Stimulated activated CD8-positive, alpha-beta memory T cell treated with anti-CD3 and anti-CD28 coated beads, Interleukin-15, amount 100 ng/mL, for 48 hours (primary cell): Measurements from ENCODE around the gene SNTN.
"Not testable (repeated sequence)": the region's sequence is repeated elsewhere in the genome, so short reads cannot be mapped to it uniquely, and the experiment has no call there.

Experiments
- DNase-seq, 2 donors: peaks; one replicate each; pipeline ENCODE4 v3.0.0-alpha.2; 2020; ENCODE audit warnings: low read depth in 2 of 2

The SNTN gene

DNA sequence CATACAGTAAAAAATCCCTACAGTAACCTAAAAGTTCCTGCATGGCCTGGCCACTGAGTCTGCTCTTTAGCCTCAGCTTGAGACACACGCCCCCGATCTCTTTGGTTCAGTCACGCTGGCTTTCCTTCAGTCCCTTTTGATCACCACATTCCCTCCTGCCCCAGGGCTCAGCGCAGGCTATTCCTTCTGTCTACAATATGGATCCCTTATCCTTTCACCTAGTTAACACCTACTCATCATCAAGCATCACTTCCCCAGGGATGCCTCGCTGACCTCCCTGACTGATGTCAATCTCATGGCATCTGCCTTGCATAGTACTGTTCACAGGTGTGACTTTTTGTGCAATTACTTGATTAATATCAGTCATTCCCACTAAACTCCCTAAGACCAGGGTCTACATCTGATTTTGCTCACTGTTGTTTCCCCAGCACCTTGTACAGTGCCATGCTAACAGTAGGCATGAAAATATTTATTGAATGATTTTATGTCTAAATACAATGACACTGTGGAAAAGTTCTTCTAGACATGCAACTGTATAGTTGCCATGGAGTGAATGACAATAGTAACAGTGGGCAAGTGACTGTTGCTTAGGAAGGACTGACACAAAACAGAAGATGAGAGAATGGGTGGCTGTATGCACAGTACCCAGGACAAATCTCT, at the start of gene SNTN:
Gene SNTN, plus strand, starts transcription at position 610 of the 660 bp plus-strand sequence. Its CDS starts 13 bp downstream, at position 623.
- DNase-seq: no peak

DNA sequence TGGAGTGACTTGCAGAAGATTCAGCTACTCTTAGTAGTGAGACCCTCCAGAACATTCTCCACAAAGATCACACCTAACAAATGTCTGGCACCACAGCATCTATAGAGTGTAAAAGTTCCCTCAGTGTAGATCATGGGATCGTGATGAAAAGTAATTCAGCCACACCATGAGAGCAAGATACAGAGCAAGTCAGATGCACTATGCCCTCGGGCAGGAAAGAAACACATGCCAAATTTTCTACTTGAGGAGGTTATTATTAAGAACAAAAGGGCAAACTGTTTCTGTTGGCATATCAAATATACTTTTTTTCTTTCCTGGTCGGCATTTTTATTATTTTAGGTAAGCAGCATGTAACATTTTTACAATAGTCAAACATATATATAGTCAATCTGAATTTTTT, 44.8 kb upstream of the SNTN start:
- DNase-seq: no peak

DNA sequence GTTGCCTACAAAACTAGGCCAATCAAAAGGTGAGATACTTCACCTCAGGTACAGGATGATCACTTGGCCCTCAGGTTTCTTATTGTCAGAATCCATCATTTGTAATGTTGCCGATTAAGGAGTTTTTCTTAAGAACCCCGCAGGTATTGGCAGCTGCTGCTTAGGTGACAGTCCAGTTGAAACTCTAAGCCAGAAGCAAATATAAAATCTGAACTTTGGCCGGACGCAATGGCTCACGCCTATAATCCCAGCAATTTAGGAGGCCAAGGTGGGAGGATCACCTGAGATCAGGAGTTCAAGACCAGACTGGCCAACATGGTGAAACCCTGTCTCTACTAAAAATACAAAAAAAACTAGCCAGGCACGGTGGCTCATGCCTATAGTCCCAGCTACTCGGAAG, 43.1 kb upstream of the SNTN start:
- no peak for DNase-seq

DNA sequence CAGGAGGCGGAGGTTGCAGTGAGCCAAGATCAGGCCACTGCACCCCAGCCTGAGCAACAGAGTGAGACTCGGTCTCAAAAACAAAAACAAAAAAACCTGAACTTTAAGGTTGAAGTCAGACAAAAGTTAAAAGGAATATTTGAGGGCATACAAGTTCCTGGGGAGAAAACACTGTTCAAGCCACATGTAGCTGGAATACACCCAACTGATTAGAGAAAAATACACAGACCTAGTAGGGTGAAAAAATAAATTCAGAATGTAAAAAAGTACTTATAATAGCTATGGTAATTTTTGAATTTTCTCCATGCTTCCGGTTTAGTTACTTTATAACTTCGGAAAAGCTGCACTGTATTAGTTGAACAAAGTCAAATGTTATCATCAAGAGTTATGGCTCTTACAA, 42.6 kb upstream of the SNTN start:
- no peak for DNase-seq

DNA sequence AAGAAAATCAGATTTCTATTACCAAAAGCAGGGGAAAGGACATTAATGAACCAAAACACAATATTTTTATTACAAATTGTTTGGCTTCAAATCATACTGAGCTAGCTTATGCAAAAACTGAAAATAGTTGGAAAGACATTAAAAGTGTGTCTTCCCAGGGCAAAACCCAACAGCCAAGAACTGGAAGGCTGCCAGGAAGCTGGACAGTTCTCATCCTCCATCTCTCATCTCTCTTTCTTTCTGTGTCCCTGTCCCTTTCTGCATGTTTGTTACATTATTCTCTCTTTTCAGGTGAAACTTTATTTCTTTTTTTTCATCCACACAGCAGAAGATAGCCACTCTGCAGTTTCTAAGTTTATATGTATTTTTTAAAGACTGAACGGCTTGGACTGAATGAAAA, 41.1 kb upstream of the SNTN start:
- DNase-seq: no peak

DNA sequence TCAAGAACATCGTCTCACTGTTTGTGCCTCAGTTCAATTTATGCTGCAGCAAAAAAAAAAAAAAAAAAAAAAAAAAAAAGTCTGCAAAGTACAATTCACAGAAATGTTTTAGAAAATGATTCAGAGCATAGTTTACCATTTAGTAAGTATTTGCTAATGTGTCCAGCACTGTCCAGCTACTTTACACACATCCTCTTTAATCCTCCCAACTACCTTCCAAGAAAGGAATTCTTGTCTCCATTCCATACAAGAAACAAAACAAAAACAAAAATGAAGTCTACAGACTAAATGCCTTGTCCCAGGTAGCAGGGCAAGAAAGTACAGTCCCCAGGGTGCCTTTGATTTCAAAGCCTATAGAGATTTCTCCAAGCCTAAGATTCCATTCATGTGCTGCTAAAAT, 38.9 kb upstream of the SNTN start:
- no peak for DNase-seq

DNA sequence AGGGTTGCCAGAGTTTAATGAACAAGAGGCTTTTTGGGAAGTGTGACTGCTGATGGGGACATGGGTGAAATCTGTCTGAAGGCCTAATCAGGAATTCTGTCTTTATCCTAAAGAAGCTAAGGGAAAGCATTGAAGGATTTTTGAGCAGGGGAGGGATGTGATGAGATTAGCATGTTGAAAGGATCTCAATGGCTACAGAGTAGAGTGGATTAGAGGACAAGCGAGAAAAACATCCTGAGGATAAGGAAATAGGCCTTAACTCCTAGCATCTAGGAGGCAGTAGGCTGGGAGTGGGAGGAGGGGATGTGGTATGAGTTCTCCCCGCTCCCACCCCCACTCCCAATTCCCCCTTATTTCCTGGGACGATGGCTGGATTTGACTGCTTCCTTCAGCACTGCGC, 35.1 kb upstream of the SNTN start:
- DNase-seq: no peak

DNA sequence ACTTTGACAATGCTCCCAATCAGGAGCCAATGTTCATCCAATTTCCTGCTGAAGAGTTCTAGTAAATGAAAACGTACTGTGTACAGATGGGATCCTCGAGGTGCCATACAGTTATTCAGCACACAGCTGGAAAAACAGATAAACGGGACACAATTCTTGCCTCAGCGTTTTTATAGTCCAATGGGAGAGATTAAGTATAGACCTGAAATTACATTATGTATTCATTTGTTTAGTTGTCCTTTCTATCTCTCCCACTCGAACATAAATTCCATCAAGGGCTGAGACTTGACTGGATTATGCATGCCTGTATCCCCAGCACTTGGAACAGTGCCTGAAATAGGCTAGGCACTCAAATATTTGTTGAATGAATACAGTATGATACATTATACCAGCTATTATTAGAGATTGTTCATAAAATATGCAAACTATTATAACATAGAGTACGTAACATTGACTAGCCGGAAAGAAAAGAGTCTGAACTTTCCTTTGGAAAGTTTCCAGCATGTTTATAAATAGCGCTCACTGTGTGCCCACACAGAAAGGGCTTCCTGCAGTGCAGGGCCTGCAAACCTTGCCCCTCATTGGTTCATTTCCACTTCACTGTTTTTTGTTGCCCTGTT, 27.4 kb upstream of the SNTN start:
- DNase-seq: no peak

DNA sequence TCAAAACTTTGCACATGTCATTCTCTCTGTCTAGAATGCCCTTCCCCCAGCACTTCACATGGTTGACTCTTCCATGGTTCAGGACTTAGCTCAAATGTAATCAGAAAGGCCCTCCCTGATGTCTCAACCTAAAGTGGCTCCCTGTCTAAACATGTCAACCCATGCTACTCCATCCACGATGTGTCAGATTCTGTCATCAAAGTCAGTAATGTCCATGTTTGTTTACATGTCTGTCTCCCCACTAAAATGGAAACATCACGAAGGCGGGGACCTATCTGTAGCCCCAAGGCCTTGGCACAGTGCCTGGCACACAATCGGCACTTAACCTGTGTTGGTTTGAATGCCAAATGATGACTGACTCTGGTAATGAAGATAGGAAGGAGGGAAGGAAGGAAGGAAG, 20.8 kb upstream of the SNTN start:
- DNase-seq: no peak

DNA sequence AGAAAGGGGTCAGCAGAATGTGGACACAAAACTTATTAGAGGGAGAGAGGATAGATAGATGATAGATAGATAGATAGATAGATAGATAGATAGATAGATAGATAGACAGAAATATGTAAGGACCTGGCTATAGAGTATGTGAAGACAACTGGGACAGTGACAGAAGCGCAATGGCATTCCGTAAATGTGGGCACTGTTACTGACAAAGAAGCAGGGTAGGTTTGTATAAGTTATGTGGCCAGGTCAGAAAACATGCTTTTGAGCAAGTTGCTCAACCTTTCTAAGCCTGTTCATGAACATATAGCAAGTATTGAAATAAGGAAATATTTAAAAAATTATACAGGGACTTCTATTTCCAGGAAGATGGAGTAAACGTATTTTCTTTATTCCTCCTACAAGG, 17.3 kb upstream of the SNTN start:
- no peak for DNase-seq

DNA sequence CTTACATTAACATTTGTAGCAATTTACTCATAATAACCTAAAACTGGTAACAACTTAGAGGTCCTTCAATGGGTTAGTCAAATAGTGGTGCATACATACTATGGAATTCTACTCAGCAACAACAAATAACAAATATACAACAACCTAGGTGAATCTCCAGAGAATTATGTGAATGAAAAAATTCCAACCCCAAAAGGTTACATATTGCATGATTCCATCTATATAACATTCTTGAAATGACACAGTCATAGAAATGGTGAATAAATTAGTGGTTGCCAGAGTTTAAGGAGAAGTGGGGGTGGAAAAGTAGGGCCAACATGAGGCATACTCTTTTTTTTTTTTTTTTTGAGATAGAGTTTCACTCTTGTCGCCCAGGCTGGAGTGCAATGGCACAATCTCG, 12.7 kb upstream of the SNTN start:
- no peak for DNase-seq

DNA sequence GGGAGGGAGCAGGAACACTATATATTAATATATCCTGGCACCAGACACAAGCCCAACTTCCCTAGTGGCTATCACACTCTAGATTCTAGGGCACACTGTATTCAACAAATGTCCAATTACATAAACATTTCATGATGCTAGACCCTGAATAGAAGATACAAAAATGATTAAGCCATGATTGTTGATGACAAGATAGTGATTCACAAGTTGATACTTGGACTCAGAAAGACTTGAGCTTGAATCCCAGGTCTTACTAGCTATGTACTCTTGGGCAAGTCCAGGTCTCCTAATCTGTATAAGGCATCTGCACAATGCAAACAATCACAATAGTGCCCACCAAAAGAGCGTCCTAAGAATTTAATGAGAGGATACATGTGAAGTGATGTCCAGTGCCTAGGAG, 10.0 kb upstream of the SNTN start:
- no peak for DNase-seq

DNA sequence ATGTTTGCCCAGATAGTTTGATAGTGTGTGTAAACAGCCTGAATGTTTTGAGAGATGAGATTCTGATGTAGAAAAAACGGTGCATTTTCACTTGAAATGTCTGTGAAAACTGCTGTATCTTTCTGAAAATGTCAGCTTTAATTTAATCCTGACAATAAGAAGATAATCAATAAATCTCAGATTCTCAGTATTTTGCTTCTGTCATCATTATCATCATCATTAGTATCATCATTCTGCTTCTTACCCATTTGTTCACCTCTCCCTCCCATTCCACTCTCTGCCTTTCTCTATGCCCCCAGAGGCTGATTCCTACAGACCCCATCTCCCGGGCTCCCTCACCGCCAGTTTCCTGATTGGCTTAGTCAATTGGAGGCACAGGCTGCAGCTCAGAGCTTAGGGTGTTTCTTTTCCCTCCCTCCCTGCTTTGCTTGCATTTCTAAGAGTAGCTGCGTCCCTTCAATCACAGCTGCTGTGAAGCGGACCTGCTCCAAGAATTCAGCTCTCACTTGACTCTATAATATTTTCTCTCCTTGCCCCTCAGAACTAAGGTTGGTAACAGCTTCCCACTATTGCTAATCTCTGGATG, 8.2 kb upstream of the SNTN start:
- DNase-seq: no peak

DNA sequence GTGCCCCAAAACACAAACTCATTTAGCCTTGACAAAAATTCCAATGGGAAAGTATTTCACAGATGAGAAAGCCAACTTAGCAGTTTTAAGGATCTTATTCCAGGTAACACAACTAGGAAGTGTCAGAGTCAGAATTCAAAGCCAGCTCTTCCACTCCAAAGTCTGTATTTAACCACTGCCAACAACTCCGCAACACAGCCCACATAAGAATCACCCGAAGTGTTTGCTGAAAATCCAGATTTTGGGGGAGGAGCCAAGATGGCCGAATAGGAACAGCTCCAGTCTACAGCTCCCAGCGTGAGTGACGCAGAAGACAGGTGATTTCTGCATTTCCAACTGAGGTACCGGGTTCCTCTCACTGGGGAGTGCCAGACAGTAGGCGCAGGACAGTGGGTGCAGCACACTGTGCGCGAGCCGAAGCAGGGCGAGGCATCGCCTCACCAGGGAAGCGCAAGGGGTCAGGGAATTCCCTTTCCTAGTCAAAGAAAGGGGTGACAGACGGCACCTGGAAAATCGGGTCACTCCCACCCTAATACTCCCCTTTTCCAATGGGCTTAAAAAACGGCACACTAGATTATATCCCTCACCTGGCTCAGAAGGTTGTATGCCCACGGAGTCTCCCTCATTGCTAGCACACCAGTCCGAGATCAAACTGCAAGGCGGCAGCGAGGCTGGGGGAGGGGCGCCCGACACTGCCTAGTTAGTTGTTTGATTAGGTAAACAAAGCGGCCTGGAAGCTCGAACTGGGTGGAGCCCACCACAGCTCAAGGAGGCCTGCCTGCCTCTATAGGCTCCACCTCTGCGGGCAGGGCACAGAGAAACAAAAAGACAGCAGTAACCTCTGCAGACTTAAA, 7.3 kb upstream of the SNTN start:
- not testable (repeated sequence) for DNase-seq

DNA sequence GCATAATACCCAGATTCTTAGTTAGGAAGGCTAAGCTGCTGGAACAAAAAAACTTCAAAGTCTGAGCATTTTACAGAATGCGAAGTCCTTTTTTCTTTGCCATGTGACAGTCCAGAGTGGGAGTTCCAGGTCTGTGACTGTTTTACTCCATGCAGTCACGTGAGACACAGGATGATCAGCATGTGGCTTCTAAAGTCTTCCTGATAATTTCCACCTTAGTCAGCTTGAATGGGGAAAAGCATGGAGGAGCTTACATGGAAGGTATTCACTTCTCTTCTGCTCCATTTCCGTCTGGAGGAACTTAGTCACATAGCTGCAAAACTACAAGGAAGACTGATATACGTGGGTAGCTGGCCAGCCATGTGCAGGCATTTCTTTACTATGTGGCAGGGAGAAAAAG, 1.7 kb downstream of the SNTN start:
- DNase-seq: no peak

DNA sequence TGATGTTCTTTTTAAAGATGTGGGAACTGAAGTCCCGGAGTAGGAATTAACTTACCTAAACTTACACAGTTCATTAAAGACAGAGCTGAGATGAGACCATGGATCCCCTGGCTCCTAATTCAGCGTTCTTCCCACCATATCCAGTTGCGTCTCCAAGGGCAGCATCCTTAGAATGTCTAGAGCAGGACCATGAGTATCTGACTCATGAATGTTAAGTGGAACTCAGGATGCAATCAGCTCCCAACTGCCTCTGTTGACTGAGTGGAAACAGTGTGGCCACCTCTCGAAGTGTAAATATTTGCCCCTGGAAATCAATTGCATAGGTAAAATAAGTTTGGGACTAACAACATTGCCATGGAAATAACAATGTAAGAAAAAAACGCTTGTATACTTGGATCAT, 2.5 kb downstream of the SNTN start:
- DNase-seq: no peak

DNA sequence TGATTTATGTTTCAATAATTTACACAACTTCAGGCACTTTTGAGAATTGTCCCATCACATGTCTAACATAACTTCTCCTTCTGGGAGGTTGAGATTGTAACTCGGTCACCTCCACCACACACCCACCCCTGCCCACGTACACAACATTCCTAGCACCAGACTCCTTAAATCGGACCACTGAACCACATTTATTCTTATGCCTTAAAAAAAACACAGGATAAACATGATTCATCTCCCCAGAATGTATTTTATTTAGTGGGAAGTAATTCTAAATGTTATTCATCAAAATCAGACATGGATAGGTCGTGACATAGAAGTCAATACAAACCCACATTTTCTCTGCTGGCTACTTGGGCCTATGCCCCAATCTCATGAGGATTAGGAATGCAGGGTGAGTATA, 3.0 kb downstream of the SNTN start:
- DNase-seq: no peak

DNA sequence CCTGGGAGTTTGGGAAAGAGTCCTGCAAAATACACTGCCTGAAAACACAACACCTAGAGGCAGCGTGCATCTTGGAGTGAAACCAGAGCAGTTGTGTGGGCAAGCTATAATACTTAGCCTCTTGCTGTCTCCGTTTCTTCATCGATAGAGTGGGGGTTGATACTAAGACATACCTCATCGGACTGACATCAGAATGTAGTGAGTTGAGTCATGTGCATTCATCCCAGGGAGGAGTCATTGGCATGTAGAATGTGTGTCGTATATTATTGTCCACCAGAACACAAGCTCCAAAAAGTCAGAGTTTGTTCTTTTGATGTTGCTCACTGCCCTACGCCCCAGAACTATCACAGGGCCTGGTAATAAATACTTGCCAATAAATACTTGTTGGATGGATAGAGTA, 4.3 kb downstream of the SNTN start:
- no peak for DNase-seq

DNA sequence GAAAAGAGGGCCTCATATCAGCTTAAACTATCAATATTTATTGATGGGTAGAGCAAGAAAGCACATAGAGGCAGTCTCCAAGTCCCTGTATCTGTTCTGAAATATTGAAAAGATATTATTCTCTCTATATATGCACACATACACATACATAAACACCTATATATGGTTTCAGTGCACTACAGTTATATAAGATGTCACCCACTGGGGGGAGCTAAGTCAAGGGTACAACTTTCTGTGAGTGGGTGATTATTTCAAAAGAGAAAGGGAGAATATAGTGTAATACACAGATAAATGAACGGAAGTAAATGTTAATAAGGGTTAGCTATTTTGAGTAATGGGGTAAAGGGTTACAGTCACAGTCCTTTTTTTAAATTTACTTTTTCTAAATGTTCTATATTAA, 8.8 kb downstream of the SNTN start:
- DNase-seq: no peak

DNA sequence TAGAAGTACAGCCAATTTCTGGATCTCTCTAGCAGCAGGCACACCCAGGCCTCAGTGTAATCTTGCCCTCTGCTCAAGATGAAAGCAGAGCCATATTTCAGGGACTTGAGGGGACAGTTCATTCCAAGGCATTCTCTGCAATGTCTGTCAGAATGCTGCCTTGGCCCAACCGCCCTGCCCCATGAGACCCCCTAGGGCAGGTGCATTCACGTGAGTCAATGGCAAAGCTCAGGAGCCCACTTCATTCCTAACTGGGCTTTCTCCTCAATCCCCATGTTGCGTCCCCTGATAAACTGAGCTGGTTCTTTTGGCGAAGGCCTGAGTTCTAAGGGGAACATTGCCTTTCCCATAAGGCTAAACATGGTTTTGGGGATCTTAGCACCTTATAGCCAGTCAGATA, 9.5 kb downstream of the SNTN start:
- DNase-seq: no peak

DNA sequence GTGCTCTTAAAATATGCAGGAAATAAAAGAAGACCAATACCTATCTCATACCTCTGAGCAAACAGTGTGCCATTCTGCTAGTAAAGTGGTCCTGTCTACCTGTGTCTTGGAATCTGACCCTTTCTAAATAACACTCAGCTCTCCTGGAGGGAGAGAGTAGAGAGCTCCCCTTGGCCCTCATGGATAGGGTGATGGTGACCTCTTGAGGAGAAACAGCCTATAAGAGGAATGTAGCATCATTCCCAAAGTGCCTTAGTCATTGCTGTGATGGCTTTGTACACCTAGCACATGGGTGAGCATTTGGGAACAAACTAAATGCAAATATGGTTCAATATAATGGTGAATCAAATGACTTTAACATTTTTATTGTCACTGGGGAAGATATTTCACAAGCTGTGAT, 10.0 kb downstream of the SNTN start:
- no peak for DNase-seq

DNA sequence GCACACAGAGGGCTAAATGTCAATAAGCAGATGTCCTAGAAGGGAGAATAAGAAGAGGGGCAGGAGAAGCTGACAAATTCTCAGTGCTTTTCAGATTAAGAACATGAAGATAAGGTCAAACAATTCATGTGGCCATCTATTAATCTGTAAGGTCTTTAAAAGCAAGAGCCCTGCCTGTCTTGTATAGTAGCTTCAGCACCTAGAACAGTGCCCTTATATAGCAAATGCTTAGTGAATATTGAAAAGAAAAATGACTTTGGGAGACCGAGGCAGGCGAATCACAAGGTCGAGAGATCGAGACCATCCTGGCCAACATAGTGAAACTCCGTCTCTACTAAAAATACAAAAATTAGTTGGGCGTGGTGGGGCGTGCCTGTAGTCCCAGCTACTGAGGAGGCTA, 18.1 kb downstream of the SNTN start:
- no peak for DNase-seq

DNA sequence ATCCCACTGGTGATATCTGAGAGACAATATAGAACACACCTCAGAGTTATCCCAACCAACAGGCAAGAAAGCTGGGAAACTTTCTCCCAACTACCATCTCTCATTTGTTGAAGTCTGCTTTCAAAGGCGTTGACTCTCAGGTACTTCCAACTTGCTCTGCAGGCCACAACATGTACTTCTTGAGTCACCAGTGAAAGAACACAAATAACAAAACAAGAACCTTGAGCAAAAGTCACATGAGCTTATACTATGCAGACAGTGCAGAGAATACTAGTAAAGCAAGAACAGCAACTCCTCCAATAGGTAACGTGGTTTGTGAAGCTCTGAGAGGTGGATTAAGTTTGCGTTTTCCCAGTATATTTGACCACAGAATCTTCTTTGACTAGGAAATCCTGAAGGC, 20.6 kb downstream of the SNTN start:
- no peak for DNase-seq
